Fibroblast of skin of scalp (primary cell): ENCODE measurements around the gene PLXDC2.
A peak's percentile ranks its signal among the peaks of the same experiment; 100 is the strongest.

ENCODE experiments used
- DNase-seq: peaks from one replicate; pipeline ENCODE4 v3.0.0-alpha.2; 2013

PLXDC2 gene

GRCh38 chr10:19913987-19914386 is 97.8 kb downstream of the PLXDC2 start:
- no peak for DNase-seq

- no peak for DNase-seq
Measured at GRCh38 chr10:19915125-19915524, 98.9 kb downstream of the PLXDC2 start.

DNA sequence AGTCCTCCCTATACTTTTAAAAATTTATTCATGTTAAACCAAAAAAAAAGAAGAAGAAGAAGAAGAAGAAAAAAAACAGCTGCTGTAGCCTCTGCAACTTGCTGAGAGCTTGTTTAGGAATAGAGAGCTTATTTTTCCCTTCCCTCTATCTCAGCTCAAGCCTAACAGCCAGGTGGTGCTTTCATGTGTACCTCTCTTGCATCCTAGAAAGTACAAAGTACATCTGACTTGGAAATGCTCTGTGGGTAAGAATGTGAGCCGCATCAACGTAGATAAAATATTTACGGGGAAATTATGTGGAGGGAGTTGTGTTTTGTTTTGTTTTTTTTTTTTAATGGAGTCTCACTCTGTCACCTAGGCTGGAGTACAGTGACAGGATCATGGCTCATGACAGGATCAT is 99.6 kb downstream of the PLXDC2 start:
- DNase-seq, result no peak

- DNase-seq, result no peak
Measured at GRCh38 chr10:19917751-19918478, 101.7 kb downstream of the PLXDC2 start.

DNA sequence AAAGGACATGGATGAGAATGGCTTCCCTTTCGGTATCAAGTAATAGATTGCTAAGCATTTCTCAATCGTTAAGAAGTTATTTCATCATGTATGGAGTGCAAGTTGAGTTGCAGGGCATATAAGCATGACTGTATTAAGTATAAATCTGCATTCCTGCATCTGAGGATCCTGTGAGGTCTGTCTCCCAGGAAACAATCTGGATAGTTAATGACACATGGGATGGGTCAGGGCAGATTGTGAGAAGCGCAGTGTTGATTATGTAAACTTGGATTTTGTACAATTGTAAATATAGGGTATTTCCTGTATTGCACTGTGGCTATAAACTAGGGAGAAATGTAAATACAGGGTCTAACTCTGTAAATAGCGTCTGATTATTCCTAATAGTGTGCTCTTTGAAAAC is 102.6 kb downstream of the PLXDC2 start:
- DNase-seq, result peak; percentile 70

DNA sequence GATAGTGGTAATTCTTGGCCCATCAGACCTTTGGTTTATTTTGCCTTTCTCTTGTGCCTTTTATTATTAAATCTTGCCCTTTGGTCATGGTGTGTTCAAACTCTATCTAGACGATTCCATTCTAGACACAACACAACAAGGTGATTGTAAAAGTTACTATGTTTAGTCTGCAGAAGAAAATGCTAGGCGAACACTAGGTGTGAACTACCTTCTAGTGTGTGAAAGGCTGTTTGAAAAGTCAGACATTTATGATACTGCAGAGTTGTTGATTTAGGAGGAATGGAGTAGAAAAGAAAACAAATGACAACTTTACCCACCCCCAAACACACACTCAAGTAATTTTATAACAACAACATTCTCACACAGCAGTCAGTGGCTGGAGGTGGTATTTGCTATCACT is 103.4 kb downstream of the PLXDC2 start:
- no peak for DNase-seq

DNA sequence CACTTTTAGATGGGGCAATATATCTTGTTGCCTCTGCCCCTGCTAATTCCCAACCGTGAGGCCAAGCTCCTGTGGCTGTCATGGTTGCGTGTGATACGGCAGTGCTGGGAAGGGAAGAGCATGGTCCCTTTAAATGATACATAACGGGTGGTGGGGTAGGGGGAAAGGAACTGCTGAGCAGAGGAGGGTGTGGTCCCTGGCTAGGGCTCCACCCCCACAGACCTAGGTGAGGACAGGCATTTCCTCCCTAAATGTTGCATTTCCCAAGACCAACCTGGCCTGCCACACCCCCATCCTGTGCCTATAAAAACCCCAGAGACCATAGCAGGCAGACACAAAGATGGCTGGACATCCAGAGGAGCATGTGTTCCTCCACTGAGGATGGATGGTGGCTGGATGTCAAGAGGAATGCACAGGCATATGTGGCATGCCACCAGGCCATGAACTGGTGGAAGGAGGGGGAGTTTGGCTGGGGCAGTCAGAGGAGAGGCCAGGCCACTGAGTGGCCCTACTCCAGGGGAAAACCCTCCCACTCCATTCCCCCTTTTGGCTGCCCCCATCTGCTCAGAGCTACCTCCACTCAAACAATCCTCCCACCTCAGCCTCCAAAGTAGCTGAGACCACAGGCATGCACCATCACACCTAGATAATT is 104.0 kb downstream of the PLXDC2 start:
- DNase-seq, result no peak

DNA sequence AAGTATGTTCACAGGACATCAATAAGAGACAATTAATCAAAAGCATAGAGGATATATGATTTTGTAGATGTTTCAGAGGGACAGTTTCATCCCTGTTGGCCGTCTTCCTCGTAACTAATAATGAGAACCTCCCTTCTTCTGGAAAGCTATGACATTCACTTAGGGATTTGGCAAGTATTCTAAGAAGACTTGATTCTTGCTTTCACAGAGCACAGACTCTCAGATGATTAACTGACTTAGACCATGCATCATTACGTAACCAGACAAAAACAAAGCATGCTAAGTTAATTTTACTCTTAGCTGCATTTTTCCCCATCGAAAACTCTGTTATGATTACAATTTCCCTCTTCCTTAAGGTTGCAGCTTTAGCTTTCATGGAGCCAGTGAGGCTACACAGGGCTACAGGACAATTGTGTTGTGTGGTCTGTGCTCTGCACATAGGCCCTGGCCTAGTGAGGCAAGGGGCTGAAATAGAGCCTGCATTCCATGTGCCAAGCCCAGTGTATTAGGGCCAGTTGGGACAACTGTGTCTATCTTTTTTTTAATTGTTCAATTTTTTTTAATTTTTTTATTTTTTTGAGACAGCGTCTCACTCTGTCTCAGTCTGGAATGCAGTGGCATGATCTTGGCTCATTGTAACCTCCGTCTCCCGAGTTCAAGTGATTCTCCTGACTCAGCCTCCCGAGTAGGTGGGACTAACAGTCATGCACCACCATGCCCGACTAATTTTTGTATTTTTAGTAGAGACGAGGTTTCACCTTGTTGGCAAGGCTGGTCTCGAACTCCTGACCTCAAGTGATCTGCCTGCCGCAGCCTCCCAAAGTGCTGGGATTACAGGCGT is 105.3 kb downstream of the PLXDC2 start:
- DNase-seq, result peak; percentile 86

GRCh38 chr10:19922236-19922963 is 106.2 kb downstream of the PLXDC2 start:
- DNase-seq, result peak; percentile 95

DNA sequence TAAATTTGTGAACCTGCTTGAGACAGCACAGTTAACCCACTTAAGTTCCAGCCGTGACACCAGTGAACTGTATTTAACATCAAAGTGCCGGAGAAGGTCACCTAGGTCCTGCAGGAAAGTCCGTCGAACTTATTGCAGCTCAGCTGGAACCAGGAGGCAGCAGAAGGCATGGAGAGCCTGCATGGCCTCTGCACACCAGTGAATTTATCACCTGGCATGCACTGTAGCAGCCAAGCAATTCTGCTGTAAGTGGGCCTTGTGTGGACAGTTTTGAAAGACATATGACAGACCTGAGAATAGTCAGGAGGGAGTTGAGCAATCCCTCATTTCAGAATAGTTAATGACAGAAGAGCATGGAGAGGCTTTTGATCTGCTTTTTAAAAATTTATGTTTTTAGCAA is 108.8 kb downstream of the PLXDC2 start:
- DNase-seq, result no peak

- DNase-seq, result no peak
Measured at GRCh38 chr10:19928936-19929335, 112.7 kb downstream of the PLXDC2 start.

DNA sequence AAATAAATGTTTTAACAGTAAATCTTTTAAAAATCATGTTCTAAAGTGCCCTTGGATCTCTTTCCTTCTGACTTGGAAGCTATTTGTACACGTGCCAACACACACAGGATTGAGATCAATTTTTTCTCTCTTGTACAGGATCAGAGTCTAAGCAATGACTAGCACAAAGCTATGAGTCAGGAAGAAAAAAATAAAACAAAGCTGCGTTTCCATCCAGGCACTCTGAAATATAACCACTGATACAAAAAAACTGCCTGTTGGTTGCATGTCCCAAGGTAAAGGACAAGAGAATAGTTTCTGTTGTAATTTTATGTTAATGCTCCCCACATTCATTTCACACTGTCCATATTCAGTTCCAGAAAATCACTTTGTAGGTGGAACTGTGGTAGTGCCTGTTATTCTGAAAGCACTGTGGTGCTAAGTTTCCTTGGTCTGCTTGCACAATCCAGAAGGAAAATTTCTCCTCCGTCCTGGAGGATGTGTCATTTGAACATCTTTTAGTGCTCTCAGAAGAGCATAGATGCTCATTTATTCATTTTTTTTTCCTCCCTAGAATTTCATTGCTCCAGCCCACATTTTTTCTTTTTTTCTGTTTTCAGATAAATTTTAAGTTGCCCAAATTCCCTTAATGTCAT is 113.4 kb downstream of the PLXDC2 start:
- DNase-seq, result peak; percentile 81

DNA sequence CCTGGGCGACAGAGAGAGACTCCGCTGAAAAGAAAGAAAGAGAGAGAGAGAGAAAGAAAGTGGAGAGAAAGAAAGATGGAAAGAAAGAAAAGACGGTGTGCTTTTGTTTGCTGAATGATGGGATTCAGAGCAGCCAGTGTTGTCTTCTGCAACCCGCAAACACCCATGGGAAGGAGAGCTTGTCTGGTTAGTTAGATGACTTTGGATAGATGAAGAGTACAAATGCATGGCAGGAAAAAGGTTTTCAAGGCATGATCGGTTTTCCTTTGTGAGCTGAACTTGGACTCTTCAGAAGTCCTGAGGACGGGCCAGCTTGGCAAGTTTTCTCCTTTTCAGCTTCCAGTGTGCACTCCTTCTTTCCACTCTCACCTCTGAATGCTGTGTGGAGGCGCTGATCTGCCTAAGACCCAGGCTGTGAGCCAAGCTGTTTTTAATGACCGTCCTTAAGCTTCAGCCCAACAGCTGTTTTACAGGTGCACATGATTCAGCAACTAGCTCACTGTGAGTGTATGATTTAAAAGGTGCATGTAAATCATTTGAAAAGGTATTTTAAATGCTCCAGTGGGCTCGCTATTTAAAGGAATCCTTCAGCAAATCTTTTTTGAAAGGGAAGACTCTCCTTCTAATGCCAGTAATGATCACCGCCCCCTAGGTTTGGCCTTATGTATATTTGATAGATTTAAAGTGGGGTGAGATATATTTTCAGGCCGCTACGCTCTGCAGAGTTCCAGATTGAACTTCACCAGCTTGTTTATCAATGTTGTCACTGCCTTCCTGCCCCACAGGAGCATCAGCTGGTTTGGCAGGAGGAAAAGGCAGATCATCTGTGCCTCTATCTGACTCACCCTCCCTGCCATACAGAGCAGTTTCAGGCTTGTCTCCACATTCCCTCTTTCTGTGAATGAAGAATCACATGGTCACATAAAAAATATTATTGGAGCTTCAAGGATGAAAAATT is 115.0 kb downstream of the PLXDC2 start:
- peak; percentile 53 for DNase-seq

DNA sequence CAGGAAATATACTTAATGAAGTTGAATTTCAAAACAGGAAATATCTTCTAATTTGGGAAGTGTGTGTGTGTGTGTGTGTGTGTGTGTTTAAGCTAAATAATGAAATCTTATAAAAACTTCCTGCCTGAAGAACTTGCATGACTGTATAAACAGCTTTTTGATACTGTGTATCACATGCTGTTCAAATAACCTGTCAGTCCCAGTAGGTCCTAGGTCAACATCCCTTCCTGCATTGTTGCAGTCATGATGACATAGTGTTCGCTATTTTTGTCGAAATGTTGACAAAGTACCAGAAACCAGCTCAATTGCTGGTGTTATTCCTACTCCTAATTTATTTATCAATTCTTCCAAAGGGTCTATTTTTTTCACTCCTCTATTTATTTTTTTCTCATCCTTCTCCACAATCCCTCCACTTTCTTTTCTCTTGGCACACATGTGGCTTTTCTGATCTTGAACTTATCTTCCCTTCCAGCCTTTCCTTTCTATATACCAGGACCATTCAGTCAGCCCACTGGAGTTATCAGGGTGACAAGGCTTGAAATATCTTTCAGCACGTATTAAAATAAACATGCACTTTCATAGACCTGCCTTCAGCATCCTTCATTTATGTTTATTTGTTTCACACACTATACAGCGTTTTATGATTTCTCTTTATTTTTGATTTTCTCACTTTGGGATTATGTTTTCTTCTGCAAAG is 115.8 kb downstream of the PLXDC2 start:
- DNase-seq, result no peak

DNA sequence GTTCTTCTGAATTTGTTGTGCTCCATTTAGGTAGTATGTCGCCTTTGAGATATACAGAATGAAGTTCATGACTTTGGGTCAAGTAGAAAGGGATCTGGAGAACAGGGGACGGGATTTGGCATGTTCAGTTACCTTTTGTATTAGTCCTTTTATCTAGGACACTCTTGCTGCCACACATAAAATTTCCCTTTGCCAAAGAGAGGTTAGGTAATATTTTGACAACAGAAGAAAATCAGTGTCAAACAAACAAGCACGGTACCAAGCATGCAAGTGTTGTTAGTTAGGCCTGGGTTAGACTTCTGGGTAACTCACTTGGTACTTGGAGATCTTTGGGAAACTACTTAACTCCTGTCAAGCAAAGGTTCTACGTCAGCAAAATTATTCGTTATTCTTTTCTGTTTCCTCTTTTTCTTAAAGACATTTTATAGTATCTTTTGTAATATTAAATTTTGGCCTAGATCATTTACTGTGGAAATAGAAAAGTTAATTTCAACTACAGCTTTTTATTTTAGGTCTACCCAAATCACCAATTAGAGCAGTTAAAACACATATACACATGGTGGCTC is 116.7 kb downstream of the PLXDC2 start:
- DNase-seq, result no peak

- DNase-seq, result no peak
Measured at GRCh38 chr10:19933772-19934171, 117.5 kb downstream of the PLXDC2 start.

- DNase-seq, result no peak
Measured at GRCh38 chr10:19935176-19935575, 118.9 kb downstream of the PLXDC2 start.

GRCh38 chr10:19936289-19936688 is 120.1 kb downstream of the PLXDC2 start:
- no peak for DNase-seq

- no peak for DNase-seq
Measured at GRCh38 chr10:19937989-19938388, 121.8 kb downstream of the PLXDC2 start.
